OCI-LY3 (cell line): ENCODE measurements around the gene DKK3.

ENCODE experiments used
- CTCF ChIP-seq: fragments of 200-600, 300-600 bp; sonication (generic); IDR thresholded peaks from 2 replicates; pipeline ENCODE4 v1.5.1; 2014; ENCODE audit warnings: antibody characterized with exemption, low read length, low read depth
- EZH2phosphoT487 ChIP-seq: fragments of 200-600 bp; shearing (Covaris generic); IDR thresholded peaks from 2 replicates; pipeline ENCODE4 v1.6.1; 2018; ENCODE audit warnings: antibody characterized with exemption, mixed run types, low read depth

GRCh38 chr11:12017243-12017678 is 8.8 kb upstream of the DKK3 start:
- TF ChIP-seq CTCF (no peak), EZH2phosphoT487 (no peak)
